NCI-H748 treated with DMSO at 0.1 percent for 48 hours (cell line): Measurements from ENCODE around the gene FYCO1.
"Not testable (repeated sequence)": the region's sequence is repeated elsewhere in the genome, so short reads cannot be mapped to it uniquely, and the experiment has no call there.

Experiments used
- DNase-seq: peaks from one replicate; lab custom pipeline; 2025; lab: John Stamatoyannopoulos, UW

Gene FYCO1

DNA sequence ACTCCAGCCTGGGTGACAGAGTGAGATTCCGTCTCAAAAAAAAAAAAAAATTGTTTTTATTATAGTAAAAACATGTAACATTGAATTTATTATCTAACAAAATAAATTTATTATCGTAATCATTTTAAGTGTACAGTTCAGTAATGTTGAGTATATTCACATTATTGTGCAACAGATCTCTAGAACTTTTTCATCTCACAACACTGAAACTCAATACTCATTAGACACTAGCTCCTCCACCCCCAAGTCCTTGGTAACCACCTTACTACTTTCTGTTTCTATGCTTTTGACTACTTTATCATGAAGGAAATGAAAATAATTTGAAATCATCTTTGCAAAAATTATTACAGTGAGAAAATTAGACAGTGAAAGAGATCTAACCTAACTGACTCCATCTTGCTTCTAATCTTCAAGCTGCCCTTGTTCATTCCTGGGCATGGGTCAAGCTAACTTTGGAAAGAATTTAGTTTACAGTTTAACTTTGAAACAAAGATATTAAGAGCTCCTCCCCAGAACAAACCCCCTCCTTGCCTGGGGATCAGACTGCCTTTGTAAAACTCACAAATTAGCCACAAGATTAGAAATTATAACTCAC lies 15.0 kb upstream of the FYCO1 start:
- DNase-seq: no peak

DNA sequence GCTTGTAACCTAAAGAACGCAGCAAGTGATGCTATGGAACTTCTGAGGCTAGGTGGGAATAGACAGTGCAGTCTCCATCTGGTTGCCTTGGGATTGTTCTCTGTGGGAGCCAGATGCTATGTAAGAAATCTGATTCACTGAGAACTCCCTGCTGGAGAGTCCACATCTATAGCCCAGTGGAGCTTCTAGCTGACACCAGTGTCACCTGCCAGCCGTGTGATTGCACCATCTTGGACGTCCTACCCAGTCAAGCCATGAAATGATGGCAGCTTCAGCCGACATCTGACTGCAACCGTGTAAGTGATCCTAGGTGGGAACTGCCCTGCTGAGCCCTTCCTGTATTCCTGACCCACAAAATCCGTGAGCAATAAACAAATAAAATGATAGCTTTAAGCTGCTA lies 12.4 kb upstream of the FYCO1 start:
- DNase-seq: no peak

DNA sequence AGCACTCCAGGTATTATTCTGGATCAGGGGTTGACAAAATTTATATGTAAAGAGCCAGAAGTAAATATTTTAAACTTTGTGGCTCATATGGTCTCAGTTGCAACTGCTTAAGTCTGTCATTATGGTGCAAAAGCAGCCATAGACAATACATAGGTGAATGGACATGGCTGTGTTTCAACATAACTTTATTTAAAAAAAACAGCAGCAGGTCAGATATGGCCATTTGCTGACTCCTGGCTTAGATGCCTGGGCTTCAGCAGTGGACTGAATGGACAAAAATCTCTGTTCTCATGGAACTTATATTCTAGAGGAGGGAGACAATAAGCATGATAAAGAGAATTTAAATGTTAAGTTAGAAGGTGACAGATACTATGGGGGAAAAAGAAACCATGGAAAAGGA lies 11.7 kb upstream of the FYCO1 start:
- no peak for DNase-seq

DNA sequence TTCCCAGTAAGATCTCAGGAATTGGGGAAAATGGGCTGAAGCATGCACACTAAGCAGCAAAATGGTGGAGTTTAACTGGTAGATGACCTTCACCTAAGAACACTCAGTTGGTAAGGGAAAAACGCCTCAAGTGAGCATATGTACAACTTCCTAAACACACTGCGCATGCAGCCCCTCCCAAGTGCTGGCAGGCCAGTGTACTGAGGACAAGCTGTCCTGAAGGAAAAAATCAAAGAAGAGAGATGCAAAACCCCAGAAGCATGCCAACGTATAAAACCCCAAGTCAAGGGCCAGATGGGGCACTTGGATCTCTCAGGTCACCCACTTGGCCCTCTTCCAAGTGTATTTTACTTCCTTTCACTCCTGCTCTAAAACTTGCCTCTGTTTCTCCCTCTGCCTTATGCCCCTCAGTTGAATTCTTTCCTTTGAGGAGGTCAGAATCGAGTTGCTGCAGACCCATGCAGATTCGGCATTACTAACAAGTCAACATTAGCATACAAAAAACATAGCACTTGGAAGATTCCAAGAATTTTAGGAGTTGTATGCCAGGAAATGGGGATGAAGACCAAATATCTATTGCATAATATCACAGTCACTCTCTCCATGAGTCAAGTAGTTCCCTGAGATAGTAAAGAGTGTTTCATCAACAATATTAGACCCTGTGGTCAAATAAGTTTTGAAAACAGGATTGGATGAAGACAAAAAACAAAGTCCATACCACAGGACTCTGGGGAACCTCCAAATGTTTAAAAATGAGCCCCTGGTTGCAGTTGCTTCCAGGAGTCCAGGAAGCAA lies 10.8 kb upstream of the FYCO1 start:
- no peak for DNase-seq

DNA sequence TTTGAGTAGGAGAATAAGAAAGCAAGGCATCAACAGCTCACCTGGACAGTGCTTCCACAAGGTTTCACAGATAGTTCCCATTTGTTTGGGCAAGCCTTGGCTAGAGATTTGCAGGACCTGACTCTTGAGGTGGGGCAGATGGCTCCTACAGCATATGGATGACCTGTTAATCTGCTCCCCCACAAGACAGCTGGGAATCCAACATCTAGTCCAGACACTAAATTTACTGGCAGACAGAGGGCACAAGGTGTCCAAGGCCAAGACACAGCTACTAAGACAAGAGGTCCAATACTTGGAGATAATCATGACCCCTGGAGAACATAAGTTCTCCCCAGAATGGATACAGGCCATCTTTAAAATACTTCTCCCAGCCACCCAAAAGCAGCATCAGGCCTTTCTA lies 8.1 kb upstream of the FYCO1 start:
- DNase-seq: not testable (repeated sequence)

DNA sequence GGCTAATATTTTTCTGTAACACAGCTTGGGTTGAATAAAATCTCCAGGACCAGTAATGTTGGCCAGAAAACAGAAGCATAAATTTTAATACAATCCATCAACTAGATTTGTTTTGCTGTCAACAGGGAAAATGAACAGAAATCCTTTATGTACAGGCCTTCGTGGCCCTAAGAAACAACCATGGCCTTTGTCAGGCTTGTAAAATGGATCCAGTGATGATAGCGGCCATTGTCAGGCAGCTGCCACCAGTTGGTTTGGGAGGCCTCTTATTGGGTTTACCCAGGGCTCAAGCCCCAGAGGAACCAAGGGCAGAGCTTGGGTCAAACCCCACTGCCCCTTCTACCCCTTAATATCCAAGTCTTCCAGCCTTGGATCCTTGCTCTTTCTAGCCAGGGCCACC lies 5.6 kb upstream of the FYCO1 start:
- no peak for DNase-seq

DNA sequence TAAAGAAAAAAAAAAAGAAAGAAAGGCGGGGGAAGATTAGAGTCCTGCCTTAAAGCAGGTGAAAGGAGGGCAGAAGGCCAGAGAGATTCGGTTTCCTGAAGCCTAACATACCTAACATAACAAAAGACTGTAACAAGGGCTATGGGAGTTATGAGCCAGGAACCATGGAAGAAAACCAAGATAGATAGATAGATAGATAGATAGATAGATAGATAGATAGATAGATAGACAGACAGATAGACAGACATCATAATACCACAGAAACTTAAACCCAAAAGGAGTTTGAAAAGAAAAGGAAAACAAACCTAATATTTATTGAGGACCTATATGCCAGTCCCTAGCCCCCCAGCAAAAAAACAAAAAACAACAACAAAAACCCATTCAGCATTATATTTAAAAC lies 2.3 kb upstream of the FYCO1 start:
- no peak for DNase-seq

DNA sequence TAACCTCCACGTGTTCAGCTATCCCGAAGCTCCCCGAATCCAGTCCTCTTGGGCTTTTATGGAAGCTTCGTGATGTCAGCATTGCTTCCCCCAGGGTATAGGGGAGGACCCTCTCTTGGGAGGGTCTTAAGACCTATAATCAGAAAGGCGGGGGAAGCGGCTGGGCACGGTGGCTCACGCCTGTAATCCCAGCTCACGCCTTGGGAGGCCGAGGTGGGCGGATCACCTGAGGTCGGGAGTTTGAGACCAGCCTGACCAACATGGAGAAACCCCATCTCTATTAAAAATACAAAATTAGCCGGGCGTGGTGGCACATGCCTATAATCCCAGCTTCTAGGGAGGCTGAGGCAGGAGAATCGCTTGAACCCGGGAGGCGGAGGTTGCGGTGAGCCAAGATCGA lies 1.9 kb upstream of the FYCO1 start:
- DNase-seq: not testable (repeated sequence)

DNA sequence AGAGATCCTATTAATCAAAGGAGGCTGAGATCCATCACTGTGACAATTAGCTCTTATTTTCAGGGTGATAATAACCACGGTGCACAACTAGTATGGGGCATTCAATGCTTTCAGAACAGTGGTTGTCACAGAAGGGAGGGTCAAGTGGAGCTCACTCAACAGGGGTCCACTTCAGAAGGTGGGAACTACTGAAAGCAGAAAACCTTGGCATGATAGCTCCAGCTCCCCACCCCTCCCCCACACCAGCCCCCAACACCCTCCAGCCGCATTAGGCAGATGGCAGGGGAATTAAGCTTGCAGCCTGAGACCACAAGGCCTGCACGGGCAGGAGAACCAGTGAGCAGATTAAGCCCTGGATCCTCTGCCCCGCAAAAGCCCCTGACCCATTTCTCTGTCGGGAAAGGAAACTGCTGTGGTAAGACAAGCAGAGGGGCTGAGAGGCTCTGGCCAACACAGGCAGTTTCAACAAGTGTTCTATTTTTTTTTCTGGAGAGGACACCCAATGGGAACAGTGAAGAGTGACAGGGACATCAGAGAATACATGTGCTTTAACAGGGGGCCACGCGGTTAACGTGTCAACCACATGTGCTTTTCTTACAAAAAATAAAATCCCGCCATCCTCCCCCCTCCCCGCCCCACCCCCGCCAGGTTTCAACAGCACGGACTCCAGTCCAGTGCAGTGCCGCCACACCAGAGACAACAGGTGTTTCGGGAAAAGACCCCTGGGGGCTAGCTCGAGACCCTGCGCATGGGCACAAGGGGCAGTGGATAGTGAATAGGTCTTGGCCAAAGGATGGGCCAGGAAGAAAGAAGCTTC lies 997 bp downstream of the FYCO1 start:
- no peak for DNase-seq

DNA sequence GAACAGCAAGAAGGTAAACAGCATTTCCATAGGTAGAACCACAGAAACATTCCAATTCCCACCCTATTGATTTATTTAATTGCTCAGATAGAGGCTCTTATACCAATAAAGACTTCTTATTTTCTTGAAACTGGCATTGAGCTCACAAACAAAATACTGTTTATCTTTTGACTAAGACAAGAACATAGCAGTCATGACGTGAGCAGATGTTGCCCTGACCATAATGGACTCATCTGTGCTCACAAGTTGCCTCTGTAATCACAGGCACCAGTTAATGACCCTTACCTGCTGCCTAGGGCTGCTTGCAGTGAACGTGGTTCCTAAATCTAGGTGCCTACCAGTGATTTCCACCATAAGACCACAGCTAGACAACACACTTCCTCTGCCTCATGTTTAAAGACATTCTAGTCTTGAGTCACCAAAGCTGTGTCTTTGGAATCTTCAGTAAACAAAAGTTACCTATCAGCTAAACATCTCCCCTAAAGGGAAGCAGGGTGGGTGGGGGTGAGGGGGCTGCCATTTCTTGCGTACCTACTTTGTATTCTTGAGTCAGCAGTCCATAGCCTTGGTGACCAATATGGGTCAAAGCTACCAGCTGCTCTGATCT lies 2.1 kb downstream of the FYCO1 start:
- no peak for DNase-seq

DNA sequence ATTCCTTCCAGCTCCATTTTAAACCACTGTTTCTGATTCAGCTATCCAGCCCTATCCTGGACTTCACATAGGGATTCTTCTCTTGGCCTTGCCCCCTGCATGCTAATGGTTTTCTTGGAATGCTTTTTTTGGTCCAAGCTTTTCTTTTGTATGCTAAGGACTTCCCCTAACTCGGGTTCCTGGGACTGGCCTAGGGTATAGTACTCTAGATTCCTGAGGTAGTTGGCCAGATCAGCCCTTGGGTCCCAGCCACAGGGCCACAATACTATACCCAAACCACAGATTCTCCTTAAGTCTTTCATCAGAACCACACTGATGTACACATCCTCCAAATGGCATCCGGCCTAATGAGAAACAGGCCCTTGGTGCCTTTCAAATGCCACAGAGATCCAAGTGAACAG lies 2.8 kb downstream of the FYCO1 start:
- DNase-seq: no peak

DNA sequence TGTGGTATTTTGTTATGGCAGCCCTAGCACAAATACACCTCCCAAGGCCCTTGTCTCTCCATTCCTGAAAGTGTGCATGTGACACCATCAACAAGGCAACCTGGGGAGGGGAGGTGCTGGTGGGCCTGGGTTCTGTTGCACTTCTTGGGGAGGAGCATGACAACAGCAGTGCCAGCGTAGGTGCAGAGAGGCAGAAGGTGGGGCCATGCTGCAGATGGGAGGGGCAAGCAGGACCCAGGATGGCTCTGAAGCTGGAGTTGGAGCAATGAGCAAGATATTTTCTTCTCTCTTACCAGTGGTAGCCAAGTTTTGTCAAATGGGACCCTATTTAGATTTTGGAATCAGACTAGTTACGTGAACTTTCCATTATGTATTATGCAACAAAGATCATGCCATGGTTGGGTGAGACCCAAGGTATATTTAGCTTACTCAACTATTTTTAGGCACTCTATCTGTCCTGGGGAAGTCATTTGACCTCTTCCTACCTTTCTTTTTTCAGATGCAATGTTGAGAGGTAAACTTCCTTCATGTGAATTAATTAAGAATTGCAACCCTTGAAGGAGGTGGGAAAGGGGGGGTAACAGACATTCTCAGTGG lies 3.4 kb downstream of the FYCO1 start:
- no peak for DNase-seq

DNA sequence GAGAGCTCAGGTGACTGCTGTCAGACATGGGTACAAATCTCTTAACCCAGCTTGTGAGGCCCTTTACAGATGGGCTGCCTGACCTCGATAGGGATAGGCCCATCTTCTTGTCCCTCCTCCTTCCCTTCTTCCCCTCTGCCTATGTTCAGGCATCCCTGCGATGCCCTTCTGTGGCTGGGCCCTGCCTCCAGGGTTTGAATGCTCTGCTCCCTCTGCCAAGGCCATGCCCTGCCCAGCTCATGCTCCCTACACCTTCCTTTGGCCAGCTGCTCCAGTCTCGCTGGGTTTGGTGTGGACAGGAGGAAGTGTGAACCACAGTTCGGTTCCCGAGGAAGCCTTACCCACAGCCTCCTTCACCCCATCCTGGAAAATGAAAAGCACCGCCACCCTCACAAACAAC lies 4.3 kb downstream of the FYCO1 start:
- no peak for DNase-seq

DNA sequence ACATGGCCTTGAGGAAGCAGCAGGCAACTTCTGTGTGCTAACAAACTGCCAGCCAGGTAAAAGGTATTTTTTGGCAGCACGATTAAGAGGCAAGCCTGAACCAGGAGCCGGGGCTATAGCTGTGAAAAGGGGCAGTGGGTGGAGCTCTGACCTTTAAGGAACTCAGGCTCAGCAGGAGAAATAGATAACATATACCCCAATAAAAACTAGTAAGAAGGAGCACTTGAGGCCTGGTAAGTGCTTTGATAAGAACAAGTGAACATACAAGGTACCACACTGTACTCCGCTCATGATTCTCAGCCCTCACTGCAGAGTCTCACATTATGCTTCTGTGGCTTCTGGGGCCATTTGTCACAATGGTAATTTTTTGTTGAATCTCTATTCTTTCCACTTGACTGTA lies 5.4 kb downstream of the FYCO1 start:
- no peak for DNase-seq

DNA sequence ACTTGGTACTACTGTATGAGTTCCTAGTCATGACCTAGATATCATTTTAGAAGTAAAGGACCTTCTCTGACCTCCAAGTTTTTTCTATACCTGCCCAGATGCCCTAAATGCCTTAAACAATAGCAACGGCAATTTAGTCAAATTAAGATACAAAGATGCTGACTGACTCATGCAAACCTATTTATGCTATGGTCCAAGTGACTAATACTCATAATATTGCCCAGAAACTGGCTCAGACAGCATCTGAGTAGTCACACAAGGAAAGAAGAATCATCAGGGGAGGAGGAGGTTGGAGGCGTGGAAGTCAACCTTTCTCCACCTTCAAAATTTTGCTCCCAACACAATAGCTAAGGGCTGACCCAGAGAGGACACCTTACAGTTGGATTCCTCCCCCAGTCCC lies 6.8 kb downstream of the FYCO1 start:
- DNase-seq: no peak

DNA sequence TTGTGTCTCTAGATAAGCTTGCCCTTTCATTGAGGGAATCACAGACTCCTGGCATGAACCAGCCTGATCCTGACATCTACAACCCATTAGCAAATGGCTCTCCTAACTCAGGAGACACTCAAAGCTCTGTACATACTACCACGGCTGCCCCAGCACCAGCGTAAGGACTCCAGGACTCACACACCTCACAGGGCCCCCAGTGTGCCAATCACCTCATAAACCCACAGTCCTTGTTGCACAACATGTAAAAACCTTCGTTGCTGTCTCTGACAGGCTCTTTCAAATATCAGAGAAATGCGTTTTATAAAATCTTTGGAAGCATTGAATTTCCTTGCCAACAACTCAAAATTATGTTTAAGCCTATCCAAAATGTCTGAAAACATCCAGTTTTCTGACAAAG lies 7.3 kb downstream of the FYCO1 start:
- no peak for DNase-seq

DNA sequence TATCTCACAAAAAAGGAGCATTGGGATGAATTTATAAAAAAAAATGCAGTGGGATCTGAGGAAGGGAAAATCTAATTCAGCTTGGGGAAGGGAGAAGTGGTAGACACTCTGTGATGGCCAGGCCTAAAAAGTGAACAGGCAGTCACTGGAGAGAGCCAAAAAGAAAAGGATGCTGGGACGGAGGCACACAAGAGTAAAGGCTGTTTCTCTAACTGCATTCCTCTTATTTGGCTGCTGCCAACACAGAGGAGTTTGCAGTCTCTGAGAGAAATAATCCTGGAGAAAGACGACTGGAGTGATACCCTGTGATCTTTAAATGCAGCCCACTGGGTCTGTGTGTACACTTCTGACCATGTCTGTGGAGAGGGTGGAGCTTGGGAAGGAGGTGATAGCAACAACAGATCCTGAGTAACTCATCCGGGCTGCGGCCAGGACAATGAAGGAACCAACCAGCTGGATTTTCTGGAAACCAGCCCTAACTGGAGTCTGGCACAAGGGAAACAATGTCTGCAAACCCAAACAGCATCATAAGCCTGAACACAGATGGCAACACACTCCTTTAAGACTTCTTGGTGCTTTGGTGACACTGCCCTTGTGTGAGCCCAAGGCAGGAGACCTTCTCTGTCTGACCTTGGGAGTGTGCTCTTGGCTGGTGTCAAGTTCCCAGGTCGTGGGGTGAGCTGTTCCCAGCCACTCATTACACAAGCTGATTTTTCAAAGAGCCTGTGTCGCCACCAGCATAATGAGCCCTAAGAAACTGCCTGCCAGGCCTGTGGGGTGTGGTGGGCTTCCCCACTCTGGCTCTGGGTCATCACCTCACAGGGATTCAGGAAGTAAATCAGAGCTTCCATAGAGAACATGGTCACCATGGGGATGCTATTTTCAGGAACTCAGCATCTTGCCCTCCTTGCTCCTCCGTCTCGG lies 8.0 kb downstream of the FYCO1 start:
- DNase-seq: no peak

DNA sequence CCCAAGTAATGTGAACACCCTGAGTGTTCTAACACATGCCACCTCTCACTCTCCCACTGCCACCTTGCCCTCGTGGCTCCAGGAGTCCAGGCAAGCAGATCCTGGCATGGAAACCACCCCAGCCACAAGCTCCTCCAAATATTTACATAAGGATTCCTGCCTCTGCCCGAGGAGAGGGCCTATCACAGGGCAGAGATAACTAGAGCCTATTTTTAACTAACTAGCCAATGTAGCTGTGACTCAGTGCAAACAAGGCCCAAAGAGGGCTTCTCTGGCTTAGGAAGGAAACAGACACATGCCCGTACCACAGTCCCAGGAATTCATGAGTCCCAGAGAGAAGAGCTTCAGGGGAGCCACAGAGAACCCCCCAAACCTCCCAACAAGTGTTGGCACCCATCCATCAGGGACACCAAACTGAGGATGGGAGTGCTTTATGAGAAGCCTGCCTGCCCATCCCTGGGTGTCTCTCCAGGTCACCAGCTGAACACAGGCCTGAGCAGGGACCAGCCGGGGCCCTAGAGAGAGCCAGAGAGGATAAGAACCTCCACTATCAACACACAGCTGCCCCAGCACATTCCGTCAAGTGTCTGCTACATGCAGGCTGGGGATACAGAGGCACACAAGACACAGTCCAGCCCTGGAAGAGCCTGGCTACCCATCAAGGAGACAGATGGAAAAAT lies 9.2 kb downstream of the FYCO1 start:
- DNase-seq: no peak

DNA sequence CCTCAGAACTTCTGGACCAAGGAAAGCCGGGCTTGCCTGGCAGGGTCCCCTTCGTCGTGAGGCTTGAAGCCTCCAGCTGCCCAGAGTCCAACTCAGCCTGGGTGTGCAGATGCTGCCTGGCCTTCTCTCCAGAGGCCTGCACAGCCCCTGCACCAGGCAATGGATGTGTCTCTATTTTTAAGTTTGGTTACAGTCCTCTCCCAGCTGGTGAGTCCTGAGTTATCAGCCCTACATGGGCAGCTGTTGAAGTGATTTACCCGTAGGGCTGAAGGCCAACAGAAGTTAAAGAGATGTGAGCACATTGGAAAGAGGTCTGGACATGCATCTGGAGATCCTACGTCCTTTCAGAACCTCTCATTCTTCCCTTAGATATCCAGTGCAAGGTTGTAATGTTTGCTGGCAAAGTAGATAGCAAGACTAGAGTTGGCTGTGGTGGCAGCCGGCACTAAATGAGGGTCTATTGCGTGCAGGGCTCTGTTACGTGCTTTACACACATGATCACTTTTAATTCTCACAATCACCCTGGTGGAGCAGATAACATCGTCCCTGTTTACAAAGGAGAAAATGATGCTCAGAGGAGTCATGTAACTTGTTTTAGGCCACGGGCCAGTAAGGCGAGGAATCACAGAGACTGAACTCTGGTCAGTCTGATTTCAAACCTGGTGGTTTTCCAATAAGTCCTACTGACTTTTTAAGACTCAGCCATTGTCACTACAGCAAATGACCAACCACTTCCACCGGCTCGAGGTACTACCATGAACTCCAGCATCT lies 9.9 kb downstream of the FYCO1 start:
- no peak for DNase-seq
